D341Med (cell line): ENCODE measurements around the gene MFSD6.
"Not testable (repeated sequence)": the region's sequence is repeated elsewhere in the genome, so short reads cannot be mapped to it uniquely, and the experiment has no call there.

Experiments
- DNase-seq: peaks from one replicate; pipeline ENCODE4 v3.0.0; 2012; ENCODE audit warnings: low spot score

The MFSD6 gene

GRCh38 chr2:190501702-190502407, 93.7 kb downstream of the MFSD6 start:
- no peak for DNase-seq

- no peak for DNase-seq
These were observed 94.9 kb downstream of the MFSD6 start for GRCh38 chr2:190503088-190503487.

- DNase-seq, result no peak
These were observed 96.8 kb downstream of the MFSD6 start for GRCh38 chr2:190504912-190505311.

GRCh38 chr2:190505696-190506095, 97.5 kb downstream of the MFSD6 start:
- no peak for DNase-seq

- DNase-seq, result no peak
These were observed 98.5 kb downstream of the MFSD6 start for GRCh38 chr2:190506666-190507065.

- no peak for DNase-seq
These were observed 99.0 kb downstream of the MFSD6 start for GRCh38 chr2:190507135-190507534.

- not testable (repeated sequence) for DNase-seq
These were observed 101.7 kb downstream of the MFSD6 start for GRCh38 chr2:190509895-190510294.

GRCh38 chr2:190511104-190511503, 102.9 kb downstream of the MFSD6 start:
- DNase-seq, result no peak

- no peak for DNase-seq
These were observed 104.5 kb downstream of the MFSD6 start for GRCh38 chr2:190512539-190513095.

GRCh38 chr2:190513877-190514276, 105.7 kb downstream of the MFSD6 start:
- no peak for DNase-seq

- no peak for DNase-seq
These were observed 106.5 kb downstream of the MFSD6 start for GRCh38 chr2:190514676-190515075.

GRCh38 chr2:190515687-190516086, 107.5 kb downstream of the MFSD6 start:
- DNase-seq, result no peak

- no peak for DNase-seq
These were observed 109.3 kb downstream of the MFSD6 start for GRCh38 chr2:190517468-190517867.

- DNase-seq, result no peak
These were observed 112.0 kb downstream of the MFSD6 start for GRCh38 chr2:190519975-190520767.

- DNase-seq, result no peak
These were observed 116.8 kb downstream of the MFSD6 start for GRCh38 chr2:190524928-190525327.

- DNase-seq, result no peak
These were observed 118.1 kb downstream of the MFSD6 start for GRCh38 chr2:190526105-190526750.

GRCh38 chr2:190527214-190527613, 119.1 kb downstream of the MFSD6 start:
- no peak for DNase-seq

GRCh38 chr2:190527918-190528317, 119.8 kb downstream of the MFSD6 start:
- DNase-seq, result no peak

GRCh38 chr2:190528521-190529001, 120.4 kb downstream of the MFSD6 start:
- no peak for DNase-seq

- DNase-seq, result no peak
These were observed 121.5 kb downstream of the MFSD6 start for GRCh38 chr2:190529486-190530247.

- DNase-seq, result no peak
These were observed 122.2 kb downstream of the MFSD6 start for GRCh38 chr2:190530248-190530900.
